ENCODE data around the gene PRKG1. TPM values are rescaled to one million over a fixed set of nuclear protein-coding genes. Genes with fewer than 3 reads are reported as not detected.

The PRKG1 gene
- total RNA-seq, 1 experiment from 2014 or later: 10.4 TPM

DNA sequence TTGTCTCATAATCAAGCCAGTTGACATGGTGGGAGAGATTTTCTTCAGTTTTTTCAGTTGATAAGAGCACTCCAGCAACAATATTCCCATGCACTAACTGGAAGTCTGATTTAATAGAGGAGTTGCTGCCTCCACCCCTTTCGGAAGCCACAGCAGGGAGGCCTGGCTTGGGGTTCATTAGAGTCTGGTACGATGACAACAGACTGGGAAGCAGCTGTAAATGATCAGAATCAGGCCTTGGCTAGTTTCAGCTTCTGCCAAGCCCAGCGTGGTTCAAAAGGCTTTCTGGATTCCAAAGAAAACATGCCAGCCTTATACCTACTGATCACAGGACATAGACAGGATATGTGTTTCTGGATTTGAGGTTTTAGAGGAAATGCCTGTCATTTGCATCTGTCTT, 351.1 kb downstream of the PRKG1 start:
- TF ChIP-seq, protein P1, sequence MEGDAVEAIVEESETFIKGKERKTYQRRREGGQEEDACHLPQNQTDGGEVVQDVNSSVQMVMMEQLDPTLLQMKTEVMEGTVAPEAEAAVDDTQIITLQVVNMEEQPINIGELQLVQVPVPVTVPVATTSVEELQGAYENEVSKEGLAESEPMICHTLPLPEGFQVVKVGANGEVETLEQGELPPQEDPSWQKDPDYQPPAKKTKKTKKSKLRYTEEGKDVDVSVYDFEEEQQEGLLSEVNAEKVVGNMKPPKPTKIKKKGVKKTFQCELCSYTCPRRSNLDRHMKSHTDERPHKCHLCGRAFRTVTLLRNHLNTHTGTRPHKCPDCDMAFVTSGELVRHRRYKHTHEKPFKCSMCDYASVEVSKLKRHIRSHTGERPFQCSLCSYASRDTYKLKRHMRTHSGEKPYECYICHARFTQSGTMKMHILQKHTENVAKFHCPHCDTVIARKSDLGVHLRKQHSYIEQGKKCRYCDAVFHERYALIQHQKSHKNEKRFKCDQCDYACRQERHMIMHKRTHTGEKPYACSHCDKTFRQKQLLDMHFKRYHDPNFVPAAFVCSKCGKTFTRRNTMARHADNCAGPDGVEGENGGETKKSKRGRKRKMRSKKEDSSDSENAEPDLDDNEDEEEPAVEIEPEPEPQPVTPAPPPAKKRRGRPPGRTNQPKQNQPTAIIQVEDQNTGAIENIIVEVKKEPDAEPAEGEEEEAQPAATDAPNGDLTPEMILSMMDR (conservative IDR thresholded peaks at IDR 0.05): no peak
- Histone ChIP-seq H3K4me1 (ENCODE audit: insufficient read depth, low read length) (no peaks in the 10 kb centered on the region), H3K4me2 (ENCODE audit: insufficient read depth, insufficient read length, low read length) (no peak overlapping the region), H3K79me2 (ENCODE audit: insufficient read depth, low read length) (no peaks in the 10 kb centered on the region), H2BK5ac (ENCODE audit: insufficient read length, low read length) (no peak overlapping the region), H3K9ac (ENCODE audit: extremely low read depth, insufficient read length, low read length) (no peak overlapping the region), H3K56ac (ENCODE audit: insufficient read length, low read depth, low read length) (no peak overlapping the region), H2BK12ac (ENCODE audit: insufficient read length, low read depth, low read length) (no peak overlapping the region), H3K27ac (ENCODE audit: insufficient read length, low read depth, low read length) (no peak overlapping the region), H3K18ac (ENCODE audit: insufficient read length, low read depth, low read length) (no peak overlapping the region), H2BK15ac (ENCODE audit: low read depth, low read length) (no peak overlapping the region), H2BK120ac (ENCODE audit: low read depth, low read length, poor library complexity, severe bottlenecking) (no peak overlapping the region), H4K8ac (replicated peaks; ENCODE audit: insufficient read length, low read depth, low read length) (no peak overlapping the region), H3K27me3 (ENCODE audit: insufficient read depth, low read length) (no peaks in the 10 kb centered on the region), H3K23ac (ENCODE audit: insufficient read length, low read depth, low read length) (no peak overlapping the region), H3K14ac (ENCODE audit: insufficient read depth, low read length) (no peak overlapping the region), H3K9me3 (ENCODE audit: control insufficient read depth, low read depth, low read length) (no peaks in the 10 kb centered on the region), H2AFZ (ENCODE audit: low read length) (no peak overlapping the region), H3T11ph (ENCODE audit: low read length) (no peak overlapping the region), H3K79me1 (ENCODE audit: insufficient read depth, low read depth, low read length, poor library complexity, severe bottlenecking) (no peaks in the 10 kb centered on the region), H2AK5ac (ENCODE audit: insufficient read length, low read length) (no peak overlapping the region), H2BK20ac (ENCODE audit: low read depth, low read length, poor library complexity, severe bottlenecking) (no peak overlapping the region), H4K91ac (ENCODE audit: insufficient read length, low read depth, low read length) (no peak overlapping the region), H3K4ac (ENCODE audit: low read depth, low read length) (no peak overlapping the region), H4K5ac (ENCODE audit: insufficient read length, low read depth, low read length) (no peak overlapping the region), H3K23me2 (ENCODE audit: insufficient read length, low read depth, low read length, poor library complexity, severe bottlenecking) (no peaks in the 10 kb centered on the region), H4K20me1 (ENCODE audit: control insufficient read depth, insufficient read depth, insufficient read length) (no peaks in the 10 kb centered on the region)
- no peak overlapping the region; a peak in 1 of 5 replicates for H3K4me3 Mint-ChIP-seq
- no peak overlapping the region for H3K27ac Mint-ChIP-seq
- no peaks in the 10 kb centered on the region for H3K9me3 Mint-ChIP-seq
- peaks cover 5 to 8% of the 10 kb centered on the region in 2 experiments for H3K4me1 Mint-ChIP-seq
- no peak for DNase-seq
- H3K36me3 Mint-ChIP-seq (ENCODE audit: insufficient read depth in 1 of 3, low read depth in 3 of 3): no peaks in the 10 kb centered on the region
- no CpG with 5 or more reads among the region's 3 CpGs for WGBS (ENCODE audit: extremely low coverage, insufficient read length, low lambda C conversion rate)
- no peaks in the 10 kb centered on the region for H3K27me3 Mint-ChIP-seq (ENCODE audit: low read depth)

Data from H9 (cell line).